SK-N-SH treated with all-trans-retinoic acid at 6 μM for 48 hours (cell line): Measurements from ENCODE around the gene FZD7.

Experiments
- CSDC2 ChIP-seq: fragments of 250-450 bp; sonication (Bioruptor Pico); IDR thresholded peaks from 2 replicates; pipeline ENCODE4 v1.5.0; 2020; ENCODE audit warnings: mild to moderate bottlenecking, moderate library complexity
- GLIS3 ChIP-seq: fragments of 250-450 bp; sonication (Bioruptor Pico); IDR thresholded peaks from 2 replicates; pipeline ENCODE4 v1.5.0; 2020; ENCODE audit warnings: mild to moderate bottlenecking, moderate library complexity
- PATZ1 ChIP-seq: fragments of 250-450 bp; sonication (Bioruptor Pico); IDR thresholded peaks from 2 replicates; pipeline ENCODE4 v1.8.0; 2020; ENCODE audit warnings: mild to moderate bottlenecking, moderate library complexity, borderline replicate concordance
- POU6F1 ChIP-seq: fragments of 250-450 bp; sonication (Bioruptor Pico); IDR thresholded peaks from 2 replicates; pipeline ENCODE4 v1.8.0; 2021; ENCODE audit warnings: low read depth, mild to moderate bottlenecking, moderate library complexity, borderline replicate concordance
- TCF4 ChIP-seq: fragments of 250-450 bp; sonication (Bioruptor Pico); IDR thresholded peaks from 2 replicates; pipeline ENCODE4 v1.8.0; 2021; ENCODE audit warnings: mild to moderate bottlenecking, moderate library complexity, borderline replicate concordance
- ZFP3 ChIP-seq: fragments of 250-450 bp; sonication (Bioruptor Pico); IDR thresholded peaks from 2 replicates; pipeline ENCODE4 v1.5.0; 2020; ENCODE audit warnings: mild to moderate bottlenecking, moderate library complexity
- ZNF565 ChIP-seq: fragments of 450-650 bp; formaldehyde crosslinking; conservative IDR thresholded peaks from 2 replicates; pipeline ENCODE4 v1.5.0; 2020; ENCODE audit warnings: low read depth, mild to moderate bottlenecking, moderate library complexity
- ZNF70 ChIP-seq: fragments of 450-650 bp; formaldehyde crosslinking; IDR thresholded peaks from 2 replicates; pipeline ENCODE4 v1.5.0; 2020; ENCODE audit warnings: mild to moderate bottlenecking, moderate library complexity

GRCh38 chr2:202072737-202073401, 39.2 kb downstream of the FZD7 start, which contains the start of gene KIAA2012:
- TF ChIP-seq ZNF70 (CRISPR knock-in tag) (no peak), ZFP3 (CRISPR knock-in tag) (no peak), CSDC2 (no peak), PATZ1 (no peak), TCF4 (CRISPR knock-in tag) (no peak), GLIS3 (no peak), POU6F1 (CRISPR knock-in tag) (no peak), ZNF565 (CRISPR knock-in tag) (no peak)
